ENCODE results near the gene INKA2.

DNA sequence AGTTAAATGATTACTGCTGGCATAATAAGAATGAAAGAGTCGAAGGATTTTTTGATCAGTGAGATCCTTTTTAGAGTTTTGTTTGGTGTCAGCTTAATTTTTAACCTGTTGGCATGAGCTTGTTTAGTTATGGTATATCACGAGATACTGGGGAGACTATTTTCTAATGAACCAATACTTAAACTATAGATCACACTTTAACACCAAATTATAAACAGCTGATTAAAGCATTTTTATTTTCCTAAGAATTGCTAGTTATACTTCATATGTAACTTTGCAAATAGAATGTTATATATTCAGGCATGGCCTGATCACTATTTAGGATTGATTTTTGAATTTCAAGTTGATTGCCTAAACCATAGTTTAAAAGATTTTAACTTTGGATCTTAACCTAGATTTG lies 22.5 kb upstream of the INKA2 start:
- TF ChIP-seq, protein P1, sequence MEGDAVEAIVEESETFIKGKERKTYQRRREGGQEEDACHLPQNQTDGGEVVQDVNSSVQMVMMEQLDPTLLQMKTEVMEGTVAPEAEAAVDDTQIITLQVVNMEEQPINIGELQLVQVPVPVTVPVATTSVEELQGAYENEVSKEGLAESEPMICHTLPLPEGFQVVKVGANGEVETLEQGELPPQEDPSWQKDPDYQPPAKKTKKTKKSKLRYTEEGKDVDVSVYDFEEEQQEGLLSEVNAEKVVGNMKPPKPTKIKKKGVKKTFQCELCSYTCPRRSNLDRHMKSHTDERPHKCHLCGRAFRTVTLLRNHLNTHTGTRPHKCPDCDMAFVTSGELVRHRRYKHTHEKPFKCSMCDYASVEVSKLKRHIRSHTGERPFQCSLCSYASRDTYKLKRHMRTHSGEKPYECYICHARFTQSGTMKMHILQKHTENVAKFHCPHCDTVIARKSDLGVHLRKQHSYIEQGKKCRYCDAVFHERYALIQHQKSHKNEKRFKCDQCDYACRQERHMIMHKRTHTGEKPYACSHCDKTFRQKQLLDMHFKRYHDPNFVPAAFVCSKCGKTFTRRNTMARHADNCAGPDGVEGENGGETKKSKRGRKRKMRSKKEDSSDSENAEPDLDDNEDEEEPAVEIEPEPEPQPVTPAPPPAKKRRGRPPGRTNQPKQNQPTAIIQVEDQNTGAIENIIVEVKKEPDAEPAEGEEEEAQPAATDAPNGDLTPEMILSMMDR (conservative IDR thresholded peaks at IDR 0.05; ENCODE audit: low read depth in 2 of 2): no peak
- TF ChIP-seq CREB1 (CRISPR knock-in tag; IDR thresholded peaks at IDR 0.05; ENCODE audit: low read depth) (no peak), POLR2AphosphoS5 (IDR thresholded peaks at IDR 0.05; ENCODE audit: low read depth) (no peak)
- TF ChIP-seq, protein P2, sequence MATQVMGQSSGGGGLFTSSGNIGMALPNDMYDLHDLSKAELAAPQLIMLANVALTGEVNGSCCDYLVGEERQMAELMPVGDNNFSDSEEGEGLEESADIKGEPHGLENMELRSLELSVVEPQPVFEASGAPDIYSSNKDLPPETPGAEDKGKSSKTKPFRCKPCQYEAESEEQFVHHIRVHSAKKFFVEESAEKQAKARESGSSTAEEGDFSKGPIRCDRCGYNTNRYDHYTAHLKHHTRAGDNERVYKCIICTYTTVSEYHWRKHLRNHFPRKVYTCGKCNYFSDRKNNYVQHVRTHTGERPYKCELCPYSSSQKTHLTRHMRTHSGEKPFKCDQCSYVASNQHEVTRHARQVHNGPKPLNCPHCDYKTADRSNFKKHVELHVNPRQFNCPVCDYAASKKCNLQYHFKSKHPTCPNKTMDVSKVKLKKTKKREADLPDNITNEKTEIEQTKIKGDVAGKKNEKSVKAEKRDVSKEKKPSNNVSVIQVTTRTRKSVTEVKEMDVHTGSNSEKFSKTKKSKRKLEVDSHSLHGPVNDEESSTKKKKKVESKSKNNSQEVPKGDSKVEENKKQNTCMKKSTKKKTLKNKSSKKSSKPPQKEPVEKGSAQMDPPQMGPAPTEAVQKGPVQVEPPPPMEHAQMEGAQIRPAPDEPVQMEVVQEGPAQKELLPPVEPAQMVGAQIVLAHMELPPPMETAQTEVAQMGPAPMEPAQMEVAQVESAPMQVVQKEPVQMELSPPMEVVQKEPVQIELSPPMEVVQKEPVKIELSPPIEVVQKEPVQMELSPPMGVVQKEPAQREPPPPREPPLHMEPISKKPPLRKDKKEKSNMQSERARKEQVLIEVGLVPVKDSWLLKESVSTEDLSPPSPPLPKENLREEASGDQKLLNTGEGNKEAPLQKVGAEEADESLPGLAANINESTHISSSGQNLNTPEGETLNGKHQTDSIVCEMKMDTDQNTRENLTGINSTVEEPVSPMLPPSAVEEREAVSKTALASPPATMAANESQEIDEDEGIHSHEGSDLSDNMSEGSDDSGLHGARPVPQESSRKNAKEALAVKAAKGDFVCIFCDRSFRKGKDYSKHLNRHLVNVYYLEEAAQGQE (IDR thresholded peaks at IDR 0.05; ENCODE audit: unreplicated experiment): no peak
